Effector memory CD4-positive, alpha-beta T cell (primary cell): ENCODE data around the gene COA6.
A peak's percentile ranks its signal among the peaks of the same experiment; 100 is the strongest.
"Not testable (repeated sequence)": the region's sequence is repeated elsewhere in the genome, so short reads cannot be mapped to it uniquely, and the experiment has no call there.

Source experiments
- DNase-seq, 3 donors: peaks; one replicate each; pipeline ENCODE4 v3.0.0-alpha.2; 2020
- H3K27ac ChIP-seq: 2 replicates; pipeline ENCODE4 v1.7.0; 2013; ENCODE audit warnings: mild to moderate bottlenecking, low read length, moderate library complexity; ENCODE audit not compliant: insufficient read depth, poor library complexity, severe bottlenecking
- H3K27me3 ChIP-seq: replicated peaks from 2 replicates; pipeline ENCODE4 v1.7.0; 2013; ENCODE audit warnings: mild to moderate bottlenecking, low read length; ENCODE audit not compliant: insufficient read depth, control insufficient read depth, poor library complexity, severe bottlenecking
- H3K36me3 ChIP-seq: 2 replicates; pipeline ENCODE4 v1.7.0; 2013; ENCODE audit warnings: mild to moderate bottlenecking, low read length, moderate library complexity; ENCODE audit not compliant: control insufficient read depth, insufficient read depth
- H3K4me1 ChIP-seq: 2 replicates; pipeline ENCODE4 v1.7.0; 2013; ENCODE audit warnings: low read length, mild to moderate bottlenecking; ENCODE audit not compliant: control insufficient read depth, insufficient read depth, poor library complexity, severe bottlenecking
- H3K4me3 ChIP-seq: 2 replicates; pipeline ENCODE4 v1.7.0; 2013; ENCODE audit warnings: low read length, low read depth, mild to moderate bottlenecking; ENCODE audit not compliant: insufficient read depth, poor library complexity, severe bottlenecking
- H3K9me3 ChIP-seq: 2 replicates; pipeline ENCODE4 v1.7.0; 2013; ENCODE audit warnings: mild to moderate bottlenecking, low read length, moderate library complexity; ENCODE audit not compliant: control insufficient read depth

The COA6 gene

DNA sequence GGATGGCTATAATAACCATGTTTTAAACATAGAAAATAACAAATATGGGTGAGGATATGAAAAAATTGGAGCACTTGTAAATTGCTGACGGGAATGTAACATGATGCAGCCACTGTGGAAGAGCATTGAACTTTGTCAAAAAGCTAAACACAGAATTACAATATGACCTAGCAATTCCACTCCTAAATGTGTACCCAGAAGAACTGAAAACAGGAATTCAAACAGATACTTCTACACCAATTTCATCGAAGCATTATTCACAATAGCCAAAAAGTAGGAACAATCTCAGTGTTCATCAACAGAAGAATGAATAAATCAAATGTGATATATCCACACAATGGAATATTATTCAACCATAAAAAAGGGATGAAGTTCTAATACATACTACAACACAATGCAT lies 32.7 kb upstream of the COA6 start:
- no peaks in the 10 kb centered on the region for H3K4me1 ChIP-seq
- no peaks in the 10 kb centered on the region for H3K36me3 ChIP-seq
- no peaks in the 10 kb centered on the region for H3K27me3 ChIP-seq
- no peaks in the 10 kb centered on the region for H3K9me3 ChIP-seq
- no peak overlapping the region for H3K27ac ChIP-seq
- DNase-seq = no peak
- H3K4me3 ChIP-seq = no peak overlapping the region

DNA sequence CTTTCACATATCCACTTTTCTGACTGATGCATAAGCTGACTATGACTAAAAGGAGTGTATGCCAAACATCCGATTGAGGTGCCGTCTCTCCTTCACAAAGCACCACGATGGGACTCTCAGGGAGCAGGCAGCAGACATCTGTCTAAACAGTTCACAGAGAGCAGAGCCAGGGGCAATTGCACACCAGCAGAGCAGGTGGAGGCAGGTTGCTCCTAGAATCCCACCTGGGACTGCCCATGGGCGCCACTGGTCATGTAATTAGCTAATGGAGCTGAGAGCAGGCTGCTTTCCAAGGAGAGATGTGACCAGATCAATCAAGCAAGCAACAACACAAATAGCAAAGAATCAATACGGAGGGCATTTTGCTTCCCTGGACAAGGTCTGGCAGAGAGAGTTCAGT lies 30.5 kb upstream of the COA6 start:
- Histone ChIP-seq H3K4me3 (no peak overlapping the region), H3K27ac (no peak overlapping the region), H3K36me3 (no peaks in the 10 kb centered on the region), H3K9me3 (no peaks in the 10 kb centered on the region), H3K4me1 (no peaks in the 10 kb centered on the region), H3K27me3 (no peaks in the 10 kb centered on the region)
- DNase-seq = no peak

DNA sequence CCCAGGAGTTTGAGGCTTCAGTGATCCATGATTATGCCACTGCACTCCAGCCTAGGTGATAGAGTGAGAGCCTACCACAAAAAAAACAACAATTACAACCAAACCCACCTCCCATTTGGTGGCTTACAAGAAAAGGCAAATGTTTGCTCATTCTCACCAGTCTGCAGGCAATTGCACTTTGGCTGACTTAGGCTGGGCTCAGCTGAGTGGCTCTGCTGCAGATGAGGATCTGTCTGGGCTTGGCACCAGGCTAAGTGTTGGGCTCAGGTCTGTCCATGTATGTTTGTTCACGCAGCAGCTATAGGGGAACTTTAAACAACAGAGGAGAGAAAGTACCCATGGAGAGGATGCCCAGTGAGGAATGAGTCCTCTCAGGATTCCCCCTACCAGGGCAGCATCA lies 28.0 kb upstream of the COA6 start:
- H3K27ac ChIP-seq = no peak overlapping the region

DNA sequence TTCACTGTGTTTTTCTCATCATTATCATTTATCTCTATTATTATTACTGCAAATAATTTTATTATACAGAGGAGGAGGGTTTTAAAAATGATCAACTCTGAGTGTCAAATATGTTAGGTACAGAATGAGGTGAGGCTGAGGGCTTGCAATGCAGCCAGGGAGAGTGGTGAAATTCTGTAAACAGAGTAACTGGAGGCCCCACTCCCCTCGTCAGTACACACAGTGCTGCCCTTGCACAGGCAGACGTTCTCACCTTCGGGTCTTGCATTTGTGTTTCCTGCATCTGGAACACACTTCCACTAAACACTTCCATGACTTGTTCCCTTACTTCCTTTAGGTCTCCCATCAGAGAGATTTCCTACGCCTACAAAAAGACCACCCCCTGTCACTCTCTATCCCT lies 24.3 kb upstream of the COA6 start:
- no peak for DNase-seq
- H3K9me3 ChIP-seq = no peaks in the 10 kb centered on the region

More for the DNA sequence above, 28.0 kb upstream of the COA6 start:
- no peaks in the 10 kb centered on the region for H3K27me3 ChIP-seq
- no peaks in the 10 kb centered on the region for H3K36me3 ChIP-seq
- H3K4me3 ChIP-seq = no peak overlapping the region
- no peaks in the 10 kb centered on the region for H3K4me1 ChIP-seq
- no peak for DNase-seq
- no peaks in the 10 kb centered on the region for H3K9me3 ChIP-seq

DNA sequence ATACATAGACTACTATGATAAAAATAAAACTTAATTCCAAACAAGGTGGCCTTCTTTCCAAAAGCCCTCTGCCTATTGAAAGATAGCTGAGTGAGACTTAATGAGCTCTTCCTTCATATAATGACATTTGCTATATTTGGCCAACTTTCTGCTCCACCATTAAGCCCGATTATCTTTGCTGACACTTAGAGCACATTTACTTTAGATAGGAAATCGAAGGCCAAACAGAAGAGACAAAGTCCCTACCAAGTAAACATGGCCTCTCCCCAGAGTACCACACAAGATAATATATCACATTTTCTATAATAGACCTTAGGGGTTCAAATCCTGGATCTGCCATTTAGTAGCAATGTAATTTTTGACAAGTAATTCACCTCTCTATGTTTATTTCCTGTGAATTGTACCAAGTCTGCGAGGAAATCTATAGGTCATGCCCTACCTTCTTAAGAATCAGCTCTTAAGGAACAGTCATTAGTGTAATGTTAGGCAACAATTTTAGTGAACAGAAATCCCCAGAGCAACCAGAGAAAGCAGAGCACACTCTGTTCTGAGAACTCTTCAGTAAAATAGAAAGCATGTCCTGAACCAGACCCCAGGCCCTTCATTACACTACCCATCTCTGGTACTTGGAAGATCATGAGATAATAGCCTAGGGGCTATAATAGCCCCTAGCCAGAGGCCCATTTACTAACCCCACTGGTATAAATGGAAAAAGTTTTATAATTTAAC lies 17.3 kb upstream of the COA6 start:
- DNase-seq = no peak
- H3K27me3 ChIP-seq = no peaks in the 10 kb centered on the region
- no peaks in the 10 kb centered on the region for H3K36me3 ChIP-seq
- no peaks in the 10 kb centered on the region for H3K9me3 ChIP-seq
- no peak overlapping the region for H3K27ac ChIP-seq
- H3K4me3 ChIP-seq = no peak overlapping the region
- H3K4me1 ChIP-seq = no peaks in the 10 kb centered on the region

More for the DNA sequence above, 24.3 kb upstream of the COA6 start:
- Histone ChIP-seq H3K27me3 (no peaks in the 10 kb centered on the region), H3K4me3 (no peak overlapping the region), H3K27ac (no peak overlapping the region), H3K36me3 (no peaks in the 10 kb centered on the region), H3K4me1 (no peaks in the 10 kb centered on the region)

DNA sequence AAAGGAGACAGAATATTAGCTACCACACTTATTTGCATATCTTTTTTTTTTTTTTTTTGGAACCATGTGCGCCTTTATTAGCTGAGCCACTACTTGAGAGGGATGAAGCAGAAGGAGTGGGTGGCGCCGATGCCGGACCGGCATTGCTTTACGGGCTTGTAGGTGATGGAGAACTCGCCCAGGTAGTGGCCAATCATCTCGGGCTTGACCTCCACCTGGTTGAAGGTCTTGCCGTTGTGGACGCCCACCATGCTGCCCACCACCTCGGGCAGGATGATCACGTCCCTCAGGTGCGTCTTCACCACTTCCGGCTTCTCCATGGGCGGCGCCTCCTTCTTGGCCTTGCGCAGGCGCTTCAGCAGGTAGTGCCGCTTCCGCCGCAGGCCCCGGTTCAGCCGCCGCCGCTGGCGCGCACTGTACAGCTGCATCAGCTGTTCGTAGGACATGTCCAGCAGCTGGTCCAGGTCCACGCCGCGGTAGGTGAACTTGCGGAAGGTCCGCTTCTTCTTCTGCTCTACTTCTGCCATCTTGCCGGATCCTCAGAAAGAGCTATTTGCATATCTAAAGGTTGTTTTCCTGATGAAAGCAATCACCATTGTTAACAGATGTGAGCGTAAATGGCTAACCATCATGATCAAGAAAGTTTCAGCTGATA lies 16.5 kb upstream of the COA6 start:
- Histone ChIP-seq H3K27ac (peak overlapping the region; percentile 62), H3K4me3 (peak overlapping the region; percentile 44)
- DNase-seq = peak; percentile 11 to 40 (median 27)
- not testable (repeated sequence) for H3K9me3 ChIP-seq, H3K27me3 ChIP-seq, H3K36me3 ChIP-seq, H3K4me1 ChIP-seq

DNA sequence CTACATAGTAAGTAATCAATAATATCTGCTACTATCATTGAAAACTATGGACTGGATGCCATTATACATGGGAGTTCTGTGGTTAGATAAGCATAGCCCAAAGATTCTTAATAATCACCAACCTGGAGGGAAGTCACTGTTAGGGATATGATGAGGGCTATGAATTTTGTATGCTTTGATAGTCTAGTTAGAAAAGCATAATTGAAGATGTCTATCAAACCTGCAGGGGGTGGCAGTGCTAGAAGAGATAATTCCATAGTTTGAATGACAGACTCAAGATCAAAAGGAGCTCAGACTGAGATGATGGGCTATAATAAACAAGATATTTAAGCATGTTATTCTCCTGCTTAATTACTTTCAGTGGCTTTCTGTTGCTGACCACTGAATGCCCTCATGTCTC lies 15.4 kb upstream of the COA6 start:
- Histone ChIP-seq H3K4me1 (no peaks in the 10 kb centered on the region), H3K4me3 (no peak overlapping the region), H3K27ac (no peak overlapping the region), H3K27me3 (no peaks in the 10 kb centered on the region), H3K9me3 (no peaks in the 10 kb centered on the region), H3K36me3 (no peaks in the 10 kb centered on the region)
- no peak for DNase-seq

DNA sequence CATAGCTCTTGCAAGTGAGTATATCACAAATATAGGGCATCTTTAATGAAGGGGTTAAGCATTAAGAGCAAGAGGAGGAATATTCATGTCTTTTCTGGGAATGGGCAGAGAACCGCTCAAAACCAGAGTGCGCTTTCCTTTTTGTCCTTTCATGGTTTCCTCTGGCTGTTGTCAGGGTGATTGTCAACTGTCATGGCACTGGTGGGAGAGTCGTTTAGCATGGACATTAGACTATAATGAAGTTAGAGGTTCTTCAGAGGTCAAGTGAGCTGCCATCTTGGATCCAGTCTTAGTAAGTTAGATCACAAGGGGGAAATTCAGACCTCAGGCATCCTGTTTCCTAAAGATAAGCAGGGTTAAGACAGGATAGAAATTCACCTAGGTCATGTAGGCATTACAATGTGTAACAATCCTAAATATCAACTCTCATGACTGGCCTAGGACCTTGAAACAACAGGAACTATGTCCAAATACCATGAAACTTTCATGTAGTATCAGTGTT lies 12.1 kb upstream of the COA6 start:
- Histone ChIP-seq H3K36me3 (no peaks in the 10 kb centered on the region), H3K4me1 (no peaks in the 10 kb centered on the region), H3K27ac (no peak overlapping the region), H3K27me3 (no peaks in the 10 kb centered on the region), H3K4me3 (no peak overlapping the region), H3K9me3 (no peaks in the 10 kb centered on the region)
- DNase-seq = no peak

DNA sequence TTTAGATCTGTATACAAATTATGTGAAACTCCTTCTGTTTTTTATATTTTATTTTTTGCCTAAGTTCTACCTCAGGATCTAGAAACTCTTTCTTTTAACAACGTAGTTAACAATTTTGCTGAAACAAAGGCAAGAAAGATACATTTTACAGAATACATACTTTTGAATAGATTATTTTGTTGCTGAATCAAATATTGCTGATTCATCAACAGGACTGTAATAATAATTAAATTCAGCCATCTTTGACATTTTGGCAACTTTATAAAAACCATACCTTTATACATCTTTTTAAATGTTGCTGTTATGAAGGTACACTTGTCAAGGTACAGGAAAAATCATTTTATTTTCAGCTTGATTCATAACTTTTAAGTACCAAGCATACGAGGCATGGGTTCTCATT lies 10.7 kb upstream of the COA6 start:
- no peak for DNase-seq
- Histone ChIP-seq H3K36me3 (no peaks in the 10 kb centered on the region), H3K27me3 (no peaks in the 10 kb centered on the region), H3K4me1 (no peaks in the 10 kb centered on the region), H3K4me3 (no peak overlapping the region), H3K9me3 (no peaks in the 10 kb centered on the region), H3K27ac (no peak overlapping the region)

DNA sequence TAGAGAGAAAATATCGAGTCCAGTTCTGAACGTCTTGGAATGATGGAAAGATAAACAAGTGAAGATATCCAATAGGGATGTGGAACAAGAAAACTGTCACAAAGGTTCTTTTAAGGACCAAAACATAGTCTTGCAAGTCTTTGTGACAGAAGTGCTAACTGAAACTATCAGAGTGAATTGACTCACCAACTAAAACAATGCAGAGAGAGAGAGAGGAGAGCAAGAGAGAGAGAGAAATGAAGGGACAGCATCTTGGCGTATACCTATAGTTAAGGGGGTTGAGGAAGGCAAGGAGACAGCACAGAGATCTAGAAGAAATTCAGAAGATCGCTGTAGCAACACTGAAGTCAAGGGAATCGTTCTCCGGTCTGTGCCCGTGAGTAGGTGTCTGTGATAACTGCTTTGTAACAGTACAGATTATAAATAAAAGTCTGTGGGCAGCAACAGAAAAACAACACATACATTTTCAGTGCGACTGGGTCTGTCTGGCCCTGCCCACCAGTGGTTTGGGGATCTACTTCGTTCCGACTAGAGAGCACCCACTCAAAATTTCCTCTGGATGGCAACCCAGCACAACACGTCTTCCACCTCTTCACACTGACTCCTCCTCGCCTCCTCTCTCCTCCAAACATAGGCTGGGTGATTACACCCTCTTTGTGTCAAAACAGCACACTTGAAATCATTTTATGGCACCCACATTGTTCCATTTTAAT lies 4.8 kb upstream of the COA6 start:
- no peak overlapping the region for H3K27ac ChIP-seq

More for the DNA sequence above, 4.8 kb upstream of the COA6 start:
- H3K36me3 ChIP-seq = no peaks in the 10 kb centered on the region
- H3K4me1 ChIP-seq = peaks cover 4% of the 10 kb centered on the region
- H3K27me3 ChIP-seq = no peaks in the 10 kb centered on the region
- H3K4me3 ChIP-seq = no peak overlapping the region
- DNase-seq = no peak
- H3K9me3 ChIP-seq = no peaks in the 10 kb centered on the region
